Stimulated activated CD8-positive, alpha-beta memory T cell treated with anti-CD3 and anti-CD28 coated beads, Interleukin-4, amount 100 ng/mL, for 48 hours (primary cell): ENCODE measurements around the gene APOL5.
"Not testable (repeated sequence)": the region's sequence is repeated elsewhere in the genome, so short reads cannot be mapped to it uniquely, and the experiment has no call there.

Experiments used
- DNase-seq: peaks from one replicate; pipeline ENCODE4 v3.0.0-alpha.2; 2020

Gene APOL5

DNA sequence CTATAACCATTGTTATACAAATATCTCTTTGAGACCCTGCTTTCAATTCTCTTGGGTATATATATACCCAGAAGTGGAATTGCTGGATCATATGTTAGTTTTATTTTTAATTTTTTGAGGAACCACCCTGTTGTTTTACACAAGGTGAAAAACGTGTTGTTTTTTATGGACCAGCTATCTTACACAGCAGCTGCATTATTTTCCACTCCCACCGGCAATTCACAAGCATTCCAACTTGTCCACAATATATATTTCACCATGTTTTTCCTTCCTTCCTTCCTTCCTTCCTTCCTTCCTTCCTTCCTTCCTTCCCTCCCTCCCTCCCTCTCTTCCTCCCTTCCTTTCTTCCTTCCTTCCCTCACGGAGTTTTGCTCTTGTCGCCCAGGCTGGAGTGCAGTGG, 6.3 kb upstream of the APOL5 start:
- DNase-seq = no peak

DNA sequence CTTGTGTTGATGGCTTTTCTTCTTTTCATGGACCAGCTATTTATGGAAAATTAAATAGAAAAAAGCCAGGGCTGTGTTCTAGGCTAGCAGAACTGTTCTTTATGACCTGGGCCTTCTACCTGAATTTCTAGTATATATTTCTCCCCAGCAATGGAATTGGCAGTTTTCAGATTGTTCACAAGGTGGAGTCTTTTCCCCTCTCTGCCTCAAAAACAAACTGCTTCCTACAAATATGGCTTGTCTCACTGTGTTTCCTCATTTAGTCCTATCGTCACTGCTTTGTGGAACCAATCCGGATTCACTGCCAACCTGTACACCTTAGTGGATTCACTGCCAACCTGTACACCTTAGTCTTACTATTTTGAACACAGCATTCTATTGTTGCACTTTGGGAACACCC, 5.0 kb upstream of the APOL5 start:
- no peak for DNase-seq

DNA sequence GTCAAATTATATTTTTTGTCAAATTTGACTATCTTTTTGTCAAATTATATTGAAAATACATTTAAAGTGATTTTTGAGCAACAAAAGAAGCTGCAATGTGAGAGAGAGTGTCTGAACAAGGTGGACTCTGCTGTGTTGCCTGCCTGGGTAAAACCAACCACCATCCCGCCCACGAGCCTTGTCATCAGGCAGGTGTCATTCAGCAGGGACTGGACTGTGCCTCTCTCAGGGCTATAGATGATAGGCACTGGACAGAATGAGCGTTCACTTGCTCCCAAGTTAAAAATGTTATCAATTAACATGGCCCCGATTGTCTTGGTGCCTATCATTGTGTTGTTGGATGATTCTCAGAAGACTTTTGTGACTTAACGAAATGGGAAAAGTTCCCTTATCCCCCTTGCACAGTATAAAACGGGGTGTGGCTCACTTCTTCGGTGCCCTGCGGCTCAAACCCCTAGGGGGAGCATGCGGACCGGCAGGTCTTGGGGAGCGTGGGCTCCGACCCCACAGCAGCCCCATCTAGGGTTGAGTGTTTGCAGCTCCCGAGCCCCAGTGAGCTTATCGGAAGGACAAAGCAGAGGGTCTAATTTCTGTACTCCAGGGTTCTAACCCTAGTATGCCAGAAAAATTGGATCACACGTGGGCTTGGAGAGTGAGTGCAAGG, 1.7 kb downstream of the APOL5 start:
- no peak for DNase-seq

DNA sequence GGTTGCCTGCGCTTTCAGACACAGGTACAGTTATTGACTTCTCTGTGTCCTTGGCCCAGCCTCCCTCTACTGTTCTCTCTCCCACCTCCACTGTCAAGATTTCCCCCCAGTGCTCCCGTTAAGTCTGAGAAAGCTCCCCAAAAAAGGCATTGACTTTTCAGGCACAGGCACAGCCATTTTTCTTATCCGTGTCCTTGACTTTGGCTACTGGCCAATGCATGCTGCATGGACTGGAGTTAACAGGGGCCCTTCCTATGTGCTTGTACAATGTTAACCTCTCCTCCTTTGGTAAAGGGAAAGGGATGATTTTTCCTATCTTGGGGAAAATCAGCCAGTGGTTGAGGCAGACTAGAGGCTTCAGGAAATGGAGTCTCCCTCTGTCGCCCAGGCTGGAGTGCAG, 4.3 kb downstream of the APOL5 start:
- no peak for DNase-seq

DNA sequence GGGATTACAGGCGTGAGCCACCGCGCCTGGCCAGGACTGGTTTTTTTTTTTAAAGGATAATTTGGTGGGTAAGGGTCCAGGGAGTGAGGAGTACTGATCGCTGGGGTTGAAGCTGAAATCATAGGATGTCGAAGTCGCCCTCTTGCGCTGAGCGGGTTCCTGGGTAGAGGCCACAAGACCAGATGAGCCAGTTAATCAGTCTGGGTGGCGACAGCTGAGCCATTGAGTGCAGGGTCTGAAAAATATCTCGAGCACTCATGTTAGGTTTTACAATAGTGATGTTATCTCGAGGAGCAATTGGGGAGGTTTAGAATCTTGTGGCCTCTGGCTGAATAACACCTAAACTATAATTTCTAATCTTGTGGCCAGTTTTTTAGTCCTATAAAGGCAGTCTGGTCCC, 7.8 kb downstream of the APOL5 start:
- DNase-seq = no peak

DNA sequence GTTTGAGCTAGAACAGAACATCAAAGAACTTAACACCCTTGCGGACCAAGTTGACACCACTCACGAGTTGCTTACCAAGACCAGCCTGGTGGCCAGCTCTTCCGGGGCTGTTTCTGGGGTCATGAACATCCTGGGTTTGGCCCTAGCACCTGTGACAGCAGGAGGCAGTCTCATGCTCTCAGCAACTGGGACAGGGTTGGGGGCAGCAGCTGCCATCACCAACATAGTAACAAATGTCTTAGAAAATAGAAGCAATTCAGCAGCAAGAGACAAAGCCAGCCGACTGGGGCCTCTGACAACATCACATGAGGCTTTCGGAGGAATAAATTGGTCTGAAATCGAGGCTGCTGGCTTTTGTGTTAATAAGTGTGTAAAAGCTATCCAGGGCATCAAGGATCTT, 8.7 kb downstream of the APOL5 start:
- DNase-seq = no peak

DNA sequence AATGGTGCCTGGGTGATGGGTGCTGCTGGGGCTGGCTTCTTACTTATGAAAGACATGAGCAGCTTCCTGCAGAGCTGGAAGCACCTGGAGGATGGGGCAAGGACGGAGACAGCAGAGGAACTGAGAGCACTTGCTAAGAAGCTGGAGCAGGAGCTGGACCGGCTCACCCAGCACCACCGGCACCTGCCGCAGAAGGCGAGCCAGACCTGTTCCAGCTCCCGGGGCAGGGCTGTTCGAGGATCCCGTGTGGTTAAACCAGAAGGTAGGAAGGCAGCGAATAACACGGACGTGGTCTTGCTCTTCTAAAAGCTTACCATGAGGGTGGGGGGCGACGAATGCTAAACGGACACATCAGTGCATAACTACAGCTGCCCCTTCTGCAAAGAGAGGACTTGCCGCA, 9.3 kb downstream of the APOL5 start:
- DNase-seq = no peak

DNA sequence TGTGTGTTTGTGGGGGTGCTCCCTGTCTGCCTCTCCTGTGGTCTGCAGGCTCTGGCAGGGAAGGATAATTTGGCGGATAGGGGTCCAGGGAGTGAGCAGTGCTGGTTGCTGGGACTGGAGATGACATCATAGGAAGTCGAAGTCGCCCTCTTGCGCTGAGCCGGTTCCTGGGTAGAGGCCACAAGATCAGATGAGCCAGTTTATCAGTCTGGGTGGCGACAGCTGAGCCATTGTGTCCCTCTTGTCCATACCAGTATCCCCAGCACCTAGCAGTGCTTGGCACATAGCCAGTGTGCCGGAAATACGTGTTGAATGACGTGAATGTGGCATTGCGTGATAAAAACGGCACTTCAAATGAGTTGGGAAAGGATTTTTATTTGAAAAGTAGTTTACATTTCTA, 9.8 kb downstream of the APOL5 start:
- no peak for DNase-seq

DNA sequence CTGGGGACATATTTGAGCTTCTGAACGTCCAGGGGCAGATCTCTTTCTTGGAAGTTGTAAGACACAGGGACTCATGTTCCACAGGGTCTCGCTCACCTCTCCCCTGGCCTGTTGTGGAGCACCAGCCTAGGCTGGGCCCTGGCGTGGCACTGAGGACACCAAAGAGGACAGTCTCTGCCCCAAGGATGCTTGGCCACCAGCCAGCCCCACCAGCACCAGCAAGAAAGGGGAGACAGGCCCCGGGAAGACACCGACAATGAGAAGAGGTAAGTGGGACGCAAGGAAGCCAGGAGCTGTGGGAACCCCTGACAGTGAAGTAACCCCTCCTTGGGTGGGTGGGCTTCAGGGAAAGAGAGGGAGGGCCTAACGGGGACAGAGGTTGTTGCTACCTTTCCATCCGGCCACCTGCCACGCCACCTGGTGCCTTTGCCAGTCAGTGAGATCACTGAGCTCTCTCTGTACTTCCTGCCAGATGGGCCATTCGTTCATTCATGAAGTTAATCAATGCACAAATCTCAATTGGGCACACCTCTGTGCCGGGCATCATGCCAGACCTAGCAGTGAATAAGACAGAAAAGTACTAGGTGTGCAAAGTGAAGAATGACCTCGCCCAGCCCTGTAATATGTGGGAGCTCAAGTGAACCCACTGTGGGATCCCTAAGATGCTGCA, 11.1 kb downstream of the APOL5 start:
- DNase-seq = no peak

DNA sequence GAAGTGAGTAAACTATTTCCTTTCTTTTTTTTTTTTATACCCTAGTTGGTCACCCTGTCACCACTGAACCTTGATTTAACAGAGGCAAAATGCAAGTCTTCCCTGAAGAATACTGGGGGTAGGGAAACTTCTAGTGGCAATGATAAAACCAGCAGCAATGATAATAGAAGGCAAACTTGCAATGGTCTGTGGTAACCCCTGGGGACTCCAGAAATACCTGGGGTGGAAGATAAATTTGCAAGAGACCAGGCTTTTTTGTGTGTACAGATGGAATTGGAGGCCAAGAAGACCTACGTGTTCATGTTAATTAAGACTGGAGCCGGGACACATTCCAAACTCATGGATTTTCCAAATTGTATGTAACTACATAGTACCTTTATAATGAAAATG, 11.6 kb downstream of the APOL5 start:
- no peak for DNase-seq

DNA sequence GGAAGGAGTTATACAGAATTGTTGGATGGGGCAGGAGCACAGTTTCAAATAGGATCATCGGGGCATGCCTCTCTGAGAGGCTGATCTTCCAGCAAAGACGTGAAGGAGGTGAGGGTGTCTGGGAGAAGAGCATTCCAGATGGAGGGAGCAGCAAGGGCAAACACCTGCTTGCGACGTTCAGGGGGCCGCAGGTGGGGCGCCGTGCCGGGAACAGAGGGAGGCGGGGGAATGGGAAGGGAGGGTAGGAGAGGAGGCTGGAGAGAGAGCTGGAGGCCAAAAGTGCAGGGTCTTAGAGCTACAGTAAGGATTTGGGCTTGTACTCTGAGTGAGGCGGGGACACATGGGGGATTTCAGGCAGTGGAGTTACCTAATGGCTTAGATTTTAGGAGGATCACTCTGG, 13.6 kb downstream of the APOL5 start:
- DNase-seq = no peak

DNA sequence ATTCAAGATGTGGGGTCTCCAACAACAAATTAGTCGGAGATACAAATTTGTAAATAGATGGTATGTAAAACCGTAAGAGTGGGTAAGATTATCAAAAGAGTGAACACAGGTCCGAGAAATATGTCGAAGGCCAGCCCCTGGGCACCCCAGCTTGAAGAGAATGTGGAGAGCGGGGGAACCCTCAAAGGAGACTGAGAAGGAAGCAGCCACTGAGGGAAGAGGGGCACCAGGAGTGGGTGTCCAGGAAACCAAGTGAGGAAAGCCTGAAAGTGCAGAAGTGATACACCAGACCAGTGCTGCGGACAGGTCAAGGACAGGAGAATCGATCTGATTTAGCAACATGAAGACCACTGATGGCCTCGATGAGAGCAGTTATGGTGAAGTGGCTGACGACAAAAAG, 14.4 kb downstream of the APOL5 start:
- DNase-seq = no peak

DNA sequence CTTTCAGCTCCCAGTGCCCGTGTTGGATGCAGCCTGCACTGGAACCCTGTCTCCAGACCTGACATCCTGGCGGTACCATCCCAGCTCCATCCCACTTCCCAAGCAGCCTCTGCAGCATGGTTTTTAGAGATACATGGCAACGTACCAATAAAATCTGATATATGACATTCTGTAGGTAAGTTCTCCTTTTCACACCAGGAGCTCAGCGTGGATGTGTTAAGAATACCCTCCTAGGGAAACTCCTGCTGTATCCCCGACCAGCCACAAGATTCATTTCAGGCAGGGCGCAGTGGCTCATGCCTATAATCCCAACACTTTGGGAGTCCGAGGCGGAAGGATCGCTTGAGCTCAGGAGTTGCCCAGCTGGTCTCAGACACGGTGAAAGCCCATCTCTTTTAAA, 15.4 kb downstream of the APOL5 start:
- no peak for DNase-seq

DNA sequence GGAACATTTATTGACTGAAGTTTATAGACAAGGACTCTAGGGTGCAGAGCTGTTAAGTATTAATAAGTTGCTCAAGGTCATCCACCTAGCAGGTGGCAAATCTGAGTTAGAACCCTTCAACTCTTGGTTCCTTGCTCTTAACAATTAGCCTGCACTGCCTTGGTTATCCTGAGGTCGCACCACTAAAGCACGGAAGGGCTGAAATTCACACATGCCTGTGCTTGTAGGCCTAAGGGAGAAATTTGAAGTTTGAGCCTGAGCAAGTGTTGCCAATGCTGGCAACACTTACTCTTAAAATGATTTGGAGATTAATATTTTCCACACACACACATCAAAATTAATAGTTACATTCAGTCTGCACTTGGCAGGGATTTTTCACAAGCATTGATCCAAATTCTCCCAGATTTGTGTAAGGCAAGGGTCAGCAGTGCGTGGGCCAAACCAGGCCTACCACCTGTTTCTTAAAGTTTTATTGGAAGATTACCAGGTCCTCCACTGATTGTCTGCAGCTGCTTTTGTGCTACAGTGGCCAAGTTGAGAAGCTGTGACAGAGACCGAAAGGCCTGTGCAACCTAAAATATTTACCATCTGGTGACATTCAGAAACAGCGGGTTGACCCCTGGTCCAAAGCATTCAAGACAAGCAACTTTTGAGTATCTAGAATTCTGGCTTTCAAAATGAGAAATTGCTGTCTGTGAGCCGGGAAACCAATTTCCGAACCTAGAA, 16.3 kb downstream of the APOL5 start:
- no peak for DNase-seq

DNA sequence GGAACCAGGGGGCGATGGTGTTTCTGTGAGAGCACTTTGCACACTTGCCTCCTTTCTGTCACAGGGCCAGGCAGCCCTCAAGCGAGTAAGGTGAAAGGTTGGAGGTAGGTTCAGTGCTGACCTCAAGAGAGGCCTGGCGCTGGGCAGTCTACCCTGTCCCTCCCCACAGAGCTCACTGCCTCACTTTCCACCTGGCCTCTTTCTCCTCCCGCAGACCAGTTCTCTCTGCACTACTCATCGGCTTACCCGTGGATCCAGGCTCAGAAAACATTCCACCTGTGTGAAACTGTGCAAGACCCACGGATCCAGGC, 16.8 kb downstream of the APOL5 start:
- DNase-seq = no peak

DNA sequence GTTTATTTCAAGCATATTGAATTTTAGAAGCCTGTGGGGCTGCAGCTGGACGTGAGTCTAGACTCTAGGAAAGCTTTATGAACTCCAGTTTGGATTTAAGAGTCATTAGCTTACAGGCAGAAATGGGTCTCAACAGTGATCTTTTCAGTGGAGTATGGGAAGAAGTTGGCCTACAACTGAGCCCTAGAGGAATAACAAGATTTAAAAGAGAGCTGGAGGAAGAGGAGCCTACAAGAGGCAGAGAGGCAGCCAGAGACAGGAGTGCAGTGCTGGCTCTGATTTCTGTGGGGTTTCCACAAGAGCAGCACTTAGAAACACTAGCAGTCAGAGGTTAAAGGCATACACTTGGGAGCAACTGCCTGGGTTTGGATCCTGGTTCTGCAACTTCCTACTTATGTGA, 17.9 kb downstream of the APOL5 start:
- no peak for DNase-seq

DNA sequence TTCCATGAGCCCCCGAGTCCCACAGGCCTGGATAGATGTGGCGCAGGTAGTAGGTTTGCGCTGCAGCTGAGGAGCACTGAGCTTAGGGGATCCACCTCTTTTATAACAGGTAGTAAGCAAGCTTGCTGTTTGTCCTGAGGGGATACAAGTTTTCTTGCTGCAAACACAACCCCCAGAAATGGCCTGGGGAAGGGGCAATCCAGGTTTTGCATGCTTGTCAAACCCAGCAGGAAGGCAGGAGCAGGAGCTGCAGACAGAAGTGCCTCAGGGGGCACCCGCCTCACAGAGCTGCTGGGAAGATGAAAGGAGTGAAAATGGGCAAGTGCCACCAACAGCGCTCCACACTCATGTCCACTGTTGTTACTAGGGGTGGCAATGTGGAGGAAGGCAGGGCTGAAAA, 18.5 kb downstream of the APOL5 start:
- DNase-seq = no peak

DNA sequence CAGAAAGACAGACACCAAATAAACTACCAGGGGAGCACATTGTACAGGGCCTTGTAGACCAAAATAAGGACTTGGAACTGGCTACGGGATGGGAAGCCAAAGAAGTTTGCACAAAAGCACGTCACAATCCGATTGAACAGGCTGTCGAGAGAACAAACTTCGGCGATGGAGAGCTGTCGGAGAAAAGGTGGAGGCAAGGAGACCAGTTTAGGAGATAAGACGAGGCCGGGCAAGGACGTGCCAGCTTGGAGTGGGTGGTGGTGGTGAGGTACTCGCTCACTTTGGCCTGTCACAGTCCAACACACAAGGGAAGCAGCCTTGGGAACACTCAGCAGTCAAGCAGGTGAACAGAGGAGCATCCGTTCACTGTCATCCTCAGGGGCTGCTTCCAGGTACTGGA, 19.0 kb downstream of the APOL5 start:
- DNase-seq = no peak

DNA sequence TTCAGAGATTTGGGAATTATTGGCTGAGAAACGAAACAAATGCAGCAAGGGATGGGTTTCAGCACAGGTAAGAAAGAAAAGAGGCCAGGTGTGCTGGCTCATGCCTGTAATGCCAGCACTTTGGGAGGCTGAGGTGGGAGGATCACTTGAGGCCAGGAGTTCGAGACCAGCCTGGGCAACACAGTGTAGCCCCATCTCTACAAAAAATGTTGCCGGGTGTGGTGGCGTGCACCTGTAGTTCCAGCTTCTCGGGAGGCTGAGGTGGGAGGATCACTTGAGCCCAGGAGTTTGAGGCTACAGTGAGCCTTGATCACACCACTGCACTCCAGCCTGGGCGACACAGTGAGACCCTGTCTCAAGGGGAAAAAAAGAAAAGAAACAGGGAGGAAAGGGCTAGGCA, 20.2 kb downstream of the APOL5 start:
- not testable (repeated sequence) for DNase-seq

DNA sequence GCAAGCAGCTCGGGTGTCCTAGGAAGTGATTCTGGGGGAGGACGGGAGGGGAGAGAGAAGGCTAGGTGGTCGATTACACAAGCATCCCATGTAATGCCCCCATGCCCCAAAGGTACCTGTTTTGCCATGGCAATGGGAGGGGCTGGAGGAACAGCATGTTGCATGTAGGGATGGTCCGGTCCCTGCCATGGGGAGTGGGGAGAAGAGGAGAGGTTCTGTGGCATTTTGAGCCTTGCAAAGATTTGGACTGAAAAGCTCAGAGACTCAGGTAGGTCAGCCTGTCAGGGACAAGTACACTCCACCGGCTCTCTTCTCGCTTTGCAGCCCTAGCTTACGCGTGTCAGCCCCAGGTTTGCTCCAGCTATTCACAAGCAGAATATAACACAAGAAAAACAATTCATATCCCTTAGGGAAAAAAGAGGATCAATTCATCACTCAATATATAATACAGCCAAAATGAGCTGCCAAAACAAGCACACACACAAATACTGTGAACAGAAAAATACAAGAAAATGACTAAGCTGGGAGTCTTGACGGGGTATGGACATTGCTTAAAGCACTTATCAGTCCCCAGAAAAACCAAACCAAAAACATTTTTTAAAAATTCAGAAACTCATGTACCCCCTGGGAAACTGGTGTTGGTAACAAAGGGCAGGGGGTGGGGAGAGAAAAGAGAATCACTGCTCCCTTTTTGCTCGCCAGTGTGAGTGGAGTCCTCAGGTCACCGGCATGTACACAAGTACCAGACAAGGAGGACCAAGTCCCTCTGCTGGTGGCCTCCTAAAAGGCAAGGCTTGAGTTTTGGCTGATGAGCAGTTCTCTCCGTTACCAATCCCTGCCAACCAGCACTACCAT, 21.6 kb downstream of the APOL5 start:
- no peak for DNase-seq

DNA sequence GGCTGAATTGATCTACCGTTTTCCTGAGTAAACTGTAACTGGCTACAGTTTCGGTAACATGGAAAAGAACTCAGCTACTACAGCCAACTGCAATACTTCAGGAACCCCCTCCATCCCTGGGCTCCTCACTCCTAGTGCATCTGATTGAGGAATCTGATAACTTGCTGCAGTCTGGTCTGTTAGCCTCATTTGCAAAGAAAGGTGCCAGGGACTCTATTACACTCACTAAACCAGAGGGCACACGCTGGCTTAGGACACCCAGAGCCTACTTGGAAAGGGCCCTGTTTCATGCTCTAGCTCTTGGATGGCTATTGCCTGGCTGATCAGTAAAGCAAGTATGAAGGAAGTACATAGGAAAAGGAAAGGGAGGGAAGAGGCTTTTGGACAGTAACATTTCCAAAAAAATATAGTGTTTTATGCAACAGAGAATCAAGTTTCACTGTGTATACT, 22.3 kb downstream of the APOL5 start:
- no peak for DNase-seq

DNA sequence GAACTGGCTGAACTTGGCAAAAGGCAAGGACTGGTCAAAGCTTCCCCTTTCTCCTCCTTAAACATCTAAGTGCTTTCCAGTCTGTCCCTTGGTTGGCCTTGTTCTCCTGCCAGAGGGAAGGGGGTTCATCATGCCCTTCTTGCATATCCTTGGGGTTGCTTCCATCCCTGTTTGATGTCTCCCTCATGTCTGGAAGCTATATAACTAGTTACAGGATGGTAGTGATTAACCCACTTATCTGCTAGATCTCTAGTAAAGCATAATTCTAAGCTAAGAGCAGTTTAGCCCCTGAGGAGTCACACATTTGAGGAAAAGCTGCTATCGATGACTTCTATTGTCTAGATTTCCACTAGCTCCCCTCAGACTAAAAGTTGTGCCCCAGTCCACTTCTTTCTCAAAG, 22.9 kb downstream of the APOL5 start:
- no peak for DNase-seq

DNA sequence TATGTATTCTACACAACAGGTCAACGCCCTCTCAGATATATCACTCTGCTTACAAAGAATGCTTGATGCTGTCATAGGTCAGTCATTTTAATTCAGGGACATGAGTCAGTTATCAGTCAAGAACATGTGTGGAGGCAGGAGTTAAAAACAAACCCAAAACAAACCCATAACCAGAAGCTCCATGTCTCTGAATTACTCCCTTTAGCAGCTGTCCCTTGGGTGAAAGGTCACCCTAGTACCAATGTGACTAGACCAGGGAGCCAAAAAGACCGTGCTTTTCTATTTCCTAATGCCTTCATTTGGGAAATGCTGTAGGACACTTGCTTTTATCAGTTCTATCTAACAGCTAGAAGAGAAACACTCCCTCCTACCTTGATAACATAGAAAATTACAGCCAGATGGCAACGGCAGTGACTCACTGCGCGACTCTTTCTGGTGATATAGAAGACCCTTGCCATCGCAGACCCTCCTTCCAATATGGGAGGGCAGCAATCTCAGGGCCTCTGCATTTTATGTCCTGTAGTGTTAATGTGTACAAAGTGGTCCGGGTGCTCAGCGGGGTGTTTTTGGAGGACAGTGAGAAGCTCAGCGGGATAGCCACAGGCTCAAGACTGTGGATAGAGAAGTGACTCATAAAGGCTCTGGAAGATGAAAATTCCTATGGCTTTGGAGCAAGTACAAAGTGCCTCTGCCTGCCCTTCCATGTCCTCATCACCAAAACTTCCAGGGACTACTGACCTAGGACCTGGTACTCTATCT, 24.8 kb downstream of the APOL5 start:
- DNase-seq = no peak
